GM11168 (cell line): ENCODE results near the gene FMO4.
"Not testable (repeated sequence)": the region's sequence is repeated elsewhere in the genome, so short reads cannot be mapped to it uniquely, and the experiment has no call there.

Experiments
- in situ Hi-C: fragments of 300-500 bp; cut with MboI; formaldehyde crosslinking; loops from one replicate; pipeline ENCODE4 v1.12.0; 2022; ENCODE audit warnings: low sequenced_read_pairs; ENCODE audit not compliant: unreplicated experiment

FMO4 gene

GRCh38 chr1:171373357-171374122, 59.6 kb downstream of the FMO4 start:
- in situ Hi-C loops: not testable (repeated sequence)

- in situ Hi-C loops: no loop called here
Observed at GRCh38 chr1:171379846-171380245, 65.9 kb downstream of the FMO4 start.

- in situ Hi-C loops: no loop called here
Observed at GRCh38 chr1:171381866-171382210, 67.9 kb downstream of the FMO4 start.

- in situ Hi-C loops: no loop called here
Observed at GRCh38 chr1:171384496-171384895, 70.5 kb downstream of the FMO4 start.

- in situ Hi-C loops: no loop called here
Observed at GRCh38 chr1:171389171-171389570, 75.2 kb downstream of the FMO4 start.

- in situ Hi-C loops: not testable (repeated sequence)
Observed at GRCh38 chr1:171390740-171391139, 76.8 kb downstream of the FMO4 start.
